Sigmoid colon (tissue), 4 donors: ENCODE measurements around the gene ANO1.

ENCODE experiments used
- CTCF ChIP-seq, 4 experiments: fragments of 450-650 bp in 3 of 4; fragments of 200-600 bp in 1 of 4; IDR thresholded peaks; one replicate each; pipeline ENCODE4 v1.5.1; 2016 to 2019; ENCODE audit warnings: antibody characterized with exemption in 4 of 4, mild to moderate bottlenecking in 3 of 4, moderate library complexity in 2 of 4
- EP300 ChIP-seq, 4 donors: sonication (generic); formaldehyde crosslinking; IDR thresholded peaks; one replicate each; pipeline ENCODE4 v1.6.1; 2017; ENCODE audit warnings: antibody characterized with exemption in 4 of 4
- POLR2A ChIP-seq, 2 donors: fragments of 450-650 bp; IDR thresholded peaks; one replicate each; pipeline ENCODE4 v1.6.1; 2016; ENCODE audit warnings: antibody characterized with exemption in 2 of 2, mild to moderate bottlenecking in 2 of 2, moderate library complexity in 2 of 2
- POLR2AphosphoS5 ChIP-seq, 4 donors: sonication (generic); formaldehyde crosslinking; IDR thresholded peaks; one replicate each; pipeline ENCODE4 v1.6.1; 2017; ENCODE audit warnings: antibody characterized with exemption in 4 of 4

- TF ChIP-seq CTCF (IDR thresholded peaks at IDR 0.05), result no peak
- no peak for TF ChIP-seq POLR2A (IDR thresholded peaks at IDR 0.05)
- TF ChIP-seq EP300 (IDR thresholded peaks at IDR 0.05), result no peak
- TF ChIP-seq POLR2AphosphoS5 (IDR thresholded peaks at IDR 0.05), result no peak
These were observed 9.2 kb upstream of the ANO1 start for GRCh38 chr11:70068950-70069349.
